SU-DHL-6 (cell line): ENCODE data around the gene ADM5.

Experiments used
- EZH2phosphoT487 ChIP-seq: fragments of 200-600 bp; sonication (generic), shearing (Covaris generic); conservative IDR thresholded peaks from 2 replicates; pipeline ENCODE4 v1.6.1; 2018; ENCODE audit warnings: mild to moderate bottlenecking, antibody characterized with exemption, low read length, moderate library complexity, mixed read lengths
- TF ChIP-seq, protein P1 (sequence below): fragments of 200-600 bp; sonication (generic); IDR thresholded peaks from one replicate; pipeline ENCODE4 v1.5.1; 2017; ENCODE audit warnings: antibody characterized with exemption, mild to moderate bottlenecking, low read length, moderate library complexity; ENCODE audit not compliant: insufficient read depth, poor library complexity, severe bottlenecking

- TF ChIP-seq, protein P1, sequence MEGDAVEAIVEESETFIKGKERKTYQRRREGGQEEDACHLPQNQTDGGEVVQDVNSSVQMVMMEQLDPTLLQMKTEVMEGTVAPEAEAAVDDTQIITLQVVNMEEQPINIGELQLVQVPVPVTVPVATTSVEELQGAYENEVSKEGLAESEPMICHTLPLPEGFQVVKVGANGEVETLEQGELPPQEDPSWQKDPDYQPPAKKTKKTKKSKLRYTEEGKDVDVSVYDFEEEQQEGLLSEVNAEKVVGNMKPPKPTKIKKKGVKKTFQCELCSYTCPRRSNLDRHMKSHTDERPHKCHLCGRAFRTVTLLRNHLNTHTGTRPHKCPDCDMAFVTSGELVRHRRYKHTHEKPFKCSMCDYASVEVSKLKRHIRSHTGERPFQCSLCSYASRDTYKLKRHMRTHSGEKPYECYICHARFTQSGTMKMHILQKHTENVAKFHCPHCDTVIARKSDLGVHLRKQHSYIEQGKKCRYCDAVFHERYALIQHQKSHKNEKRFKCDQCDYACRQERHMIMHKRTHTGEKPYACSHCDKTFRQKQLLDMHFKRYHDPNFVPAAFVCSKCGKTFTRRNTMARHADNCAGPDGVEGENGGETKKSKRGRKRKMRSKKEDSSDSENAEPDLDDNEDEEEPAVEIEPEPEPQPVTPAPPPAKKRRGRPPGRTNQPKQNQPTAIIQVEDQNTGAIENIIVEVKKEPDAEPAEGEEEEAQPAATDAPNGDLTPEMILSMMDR = no peak
- no peak for TF ChIP-seq EZH2phosphoT487
Measured at GRCh38 chr19:49651820-49652550, 37.4 kb upstream of the ADM5 start.
